Adipose tissue (tissue), 3 donors: ENCODE results near the gene UBXN4. TPM values are rescaled to one million over a fixed set of nuclear protein-coding genes. Genes with fewer than 3 reads are reported as not detected.
"Not testable (repeated sequence)": the region's sequence is repeated elsewhere in the genome, so short reads cannot be mapped to it uniquely, and the experiment has no call there.

Experiments used
- H3K27ac ChIP-seq: one replicate; pipeline ENCODE4 v1.5.1; 2013; ENCODE audit warnings: low read depth, low read length
- WGBS, 3 donors: extraction: QIAGEN DNeasy Blood & Tissue Kit; methylation state at CpG; one replicate each; pipeline ENCODE4 v1.1.7; 2013; 5-methylcytosine and 5-hydroxymethylcytosine counted together
- polyA plus RNA-seq, 3 donors: library from polyadenylated mRNA; stranded (reverse); fragments of 200-250 nt; gene quantifications; one replicate each; pipeline ENCODE4 v1.2.3, GENCODE V29; 2013
- donor health status: healthy with polysubstance abuse.
- donor health status: Bipolar disorder and iron deficiency.
- donor health status: healthy.

Gene UBXN4
- polyA plus RNA-seq: 10 to 100 TPM; 37.6 to 45.3 (median 38.0) TPM

DNA sequence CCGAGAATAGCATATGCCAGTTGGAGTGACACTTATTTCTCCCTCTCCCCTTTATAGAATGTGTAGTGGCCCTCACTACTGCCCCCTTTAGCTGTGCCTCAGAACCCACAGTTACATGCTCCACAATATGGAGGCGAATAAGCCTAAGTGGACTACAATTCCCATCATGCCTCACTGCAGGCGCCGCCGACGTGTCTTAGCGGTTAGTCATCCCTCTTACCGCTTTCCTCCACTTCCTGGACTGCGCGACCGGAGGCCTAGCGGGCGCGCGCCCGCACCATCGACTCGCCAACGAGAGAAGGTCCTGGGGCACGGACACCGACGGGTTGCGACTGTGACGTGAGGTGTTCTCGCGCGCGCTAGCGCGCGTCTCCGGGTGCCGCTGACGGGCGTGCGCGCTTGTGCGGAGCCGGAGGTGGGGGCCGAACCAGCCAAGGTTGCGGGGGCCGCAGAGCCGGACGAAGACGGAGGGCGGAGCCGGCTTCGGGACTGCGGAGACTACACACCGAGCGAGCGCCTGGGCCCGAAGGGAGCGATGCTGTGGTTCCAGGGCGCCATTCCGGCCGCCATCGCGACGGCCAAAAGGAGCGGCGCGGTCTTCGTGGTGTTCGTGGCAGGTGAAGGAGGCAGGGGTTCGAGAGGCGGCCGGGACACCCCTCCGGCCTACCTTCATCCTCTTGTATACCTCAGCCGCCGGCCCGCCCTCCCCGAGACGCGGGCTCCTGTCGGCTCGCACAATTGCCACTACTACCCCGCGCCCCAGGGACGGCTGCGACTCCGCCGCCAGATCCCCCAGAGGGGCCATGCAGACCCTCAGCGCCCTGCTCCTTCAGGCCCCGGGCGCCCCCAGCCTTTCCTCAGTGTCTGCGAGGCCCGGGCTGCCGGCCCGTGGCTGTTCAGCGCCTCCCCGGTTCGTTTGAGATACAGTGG is at the start of gene UBXN4:
UBXN4 (plus strand) TSS at position 461 of the 930 bp plus-strand sequence; CDS start at position 536, 75 bp downstream.
- WGBS, 3 donors: 1% methylated on average over 80 to 93 of the region's 93 CpGs
- peak within 1 kb of the TSS; percentile 98 for H3K27ac ChIP-seq

- WGBS, 3 donors: 69 to 80% (median 79%) methylated on average over 2 of the region's 2 CpGs
- no peak overlapping the region for H3K27ac ChIP-seq
These were observed 46.9 kb upstream of the UBXN4 start for GRCh38 chr2:135694711-135695110.

- WGBS, 3 donors: 94 to 98% (median 98%) methylated on average over 2 of the region's 2 CpGs
- H3K27ac ChIP-seq: no peak overlapping the region
These were observed 42.8 kb upstream of the UBXN4 start for GRCh38 chr2:135698838-135699237.

DNA sequence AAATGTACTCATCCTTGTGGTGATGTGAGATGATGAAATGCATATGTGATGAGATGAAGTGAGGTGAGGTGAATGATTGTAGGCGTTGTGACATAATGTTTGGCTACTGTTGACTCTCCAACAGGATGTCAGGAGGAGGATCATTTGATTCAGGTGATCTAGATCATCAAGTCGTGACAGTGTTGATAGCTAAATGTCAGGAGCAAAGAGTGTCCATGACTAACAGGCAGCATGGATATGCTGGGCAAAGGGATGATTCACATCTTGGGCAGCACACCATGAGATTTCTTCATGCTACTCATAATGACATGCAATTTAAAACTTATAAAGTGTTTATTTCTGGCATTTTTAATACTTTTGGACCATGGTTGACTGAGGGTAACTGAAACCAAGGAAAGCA is 40.2 kb upstream of the UBXN4 start:
- 89 to 96% (median 93%) methylated on average over 2 of the region's 2 CpGs for WGBS, 3 donors
- H3K27ac ChIP-seq: no peak overlapping the region

DNA sequence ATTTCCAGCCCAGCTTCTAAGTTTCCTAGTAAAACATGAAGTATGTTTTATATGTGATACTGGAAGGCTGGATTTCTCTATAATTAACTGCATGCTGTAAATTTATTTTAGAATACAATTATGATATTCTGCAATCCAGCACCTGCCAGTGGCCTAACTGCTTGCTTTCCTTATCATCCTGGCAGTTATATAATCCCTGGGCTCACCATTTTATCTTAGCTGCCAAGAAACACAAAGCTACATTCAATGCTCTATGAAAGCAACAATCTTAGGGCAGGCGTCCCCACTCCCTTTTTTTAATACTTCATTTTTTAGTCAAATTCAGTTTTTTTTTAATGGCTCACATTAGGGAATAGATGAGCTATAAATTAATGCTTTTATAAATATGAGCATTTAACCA is 38.4 kb upstream of the UBXN4 start:
- 23 to 70% (median 52%) methylated on average over 1 of the region's 1 CpG for WGBS, 3 donors
- no peak overlapping the region for H3K27ac ChIP-seq

DNA sequence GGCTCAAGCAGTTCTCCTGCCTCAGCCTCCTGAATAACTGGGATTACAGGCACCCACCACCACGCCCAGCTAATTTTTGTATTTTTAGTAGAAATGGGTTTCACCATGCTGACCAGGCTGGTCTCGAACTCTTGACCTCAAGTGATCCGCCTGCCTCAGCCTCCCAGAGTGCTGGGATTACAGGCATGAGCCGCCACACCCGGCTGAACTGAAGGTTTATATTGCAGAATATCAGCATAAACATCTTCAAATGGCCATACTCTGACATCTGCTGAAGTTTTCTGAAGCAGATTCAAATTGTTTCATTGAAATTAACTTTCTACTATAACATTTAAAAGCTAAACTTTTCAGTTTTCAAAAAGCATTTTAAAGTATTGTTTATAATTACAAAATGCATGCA is 37.6 kb upstream of the UBXN4 start:
- 93 to 98% (median 95%) methylated on average over 5 of the region's 5 CpGs for WGBS, 3 donors
- not testable (repeated sequence) for H3K27ac ChIP-seq

GRCh38 chr2:135708159-135708558 is 33.5 kb upstream of the UBXN4 start:
- 88 to 97% (median 89%) methylated on average over 4 of the region's 4 CpGs for WGBS, 3 donors
- H3K27ac ChIP-seq: no peak overlapping the region

GRCh38 chr2:135709992-135710391 is 31.7 kb upstream of the UBXN4 start:
- no peak overlapping the region for H3K27ac ChIP-seq
- WGBS, 3 donors: 56 to 65% (median 64%) methylated on average over 6 of the region's 6 CpGs

DNA sequence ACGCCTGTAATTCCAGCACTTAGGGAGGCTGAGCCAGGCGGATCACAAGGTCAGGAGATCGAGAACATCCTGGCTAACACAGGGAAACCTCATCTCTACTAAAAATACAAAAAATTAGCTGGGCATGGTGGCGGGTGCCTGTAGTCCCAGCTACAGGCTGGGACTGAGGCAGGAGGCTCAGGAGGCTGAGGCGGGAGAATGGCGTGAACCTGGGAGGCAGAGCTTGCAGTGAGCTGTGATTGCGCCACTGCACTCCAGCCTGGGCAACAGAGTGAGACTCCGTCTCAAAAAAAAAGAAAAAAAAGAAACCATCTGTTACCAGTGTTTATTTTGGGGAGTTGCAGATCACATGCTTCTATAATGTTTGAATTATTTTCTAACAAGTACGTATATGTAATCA is 26.6 kb upstream of the UBXN4 start:
- 93 to 97% (median 97%) methylated on average over 9 of the region's 9 CpGs for WGBS, 3 donors
- H3K27ac ChIP-seq: not testable (repeated sequence)

DNA sequence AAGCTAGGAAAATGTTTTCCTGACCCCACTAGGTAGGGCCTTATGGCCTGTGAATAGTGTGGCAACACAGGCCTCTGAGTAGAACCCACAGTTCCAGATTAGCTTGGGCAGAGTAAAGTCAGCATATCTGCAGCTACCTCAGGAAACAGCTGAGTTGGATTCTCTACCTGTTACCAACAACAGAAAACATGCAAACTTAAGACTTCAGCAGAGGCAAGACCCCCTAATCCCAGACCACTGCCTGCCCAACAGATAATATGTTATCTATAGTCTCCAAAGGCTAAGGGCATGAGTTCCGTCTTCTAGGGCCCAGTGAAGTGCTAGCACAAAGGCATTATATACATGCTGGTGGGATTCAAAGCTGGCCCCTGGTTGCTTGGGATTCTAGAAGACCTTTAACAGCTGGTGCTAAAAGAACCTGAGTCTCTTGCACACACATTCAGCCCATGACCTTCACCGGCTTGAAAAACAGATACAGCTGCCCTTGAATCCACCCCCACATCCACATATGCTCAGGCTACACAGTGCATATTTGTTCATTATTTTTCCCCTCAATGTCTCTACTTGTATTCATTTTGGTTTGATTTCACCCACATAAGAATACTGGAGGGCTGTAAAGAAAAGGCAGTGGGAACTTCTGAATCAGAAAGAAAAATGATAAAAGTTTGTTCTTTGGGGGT is 13.5 kb upstream of the UBXN4 start:
- H3K27ac ChIP-seq: no peak overlapping the region
- 42 to 94% (median 87%) methylated on average over 2 of the region's 2 CpGs for WGBS, 3 donors

DNA sequence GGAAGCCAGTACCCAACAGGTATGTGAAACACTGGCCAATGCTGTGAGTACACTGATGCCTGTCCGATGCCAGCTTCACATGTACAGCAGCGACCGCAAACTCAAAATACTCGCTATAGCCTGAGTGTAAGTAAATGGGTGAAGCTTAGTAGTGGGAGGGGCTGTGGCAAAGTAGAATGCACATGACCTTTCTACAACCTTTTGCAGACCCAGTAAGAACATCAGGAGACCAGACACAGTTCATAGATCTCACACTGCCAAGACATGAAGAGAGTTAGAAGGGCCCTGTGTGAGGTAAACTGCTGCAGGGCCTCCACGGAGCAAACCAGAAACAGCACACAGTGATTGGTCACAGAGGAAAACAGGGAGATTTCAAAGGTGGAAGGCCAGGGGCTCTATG is 9.1 kb upstream of the UBXN4 start:
- H3K27ac ChIP-seq: no peak overlapping the region
- 91 to 96% (median 92%) methylated on average over 5 of the region's 5 CpGs for WGBS, 3 donors

- WGBS, 3 donors: 89 to 93% (median 93%) methylated on average over 2 of the region's 2 CpGs
- no peak overlapping the region for H3K27ac ChIP-seq
These were observed 8.6 kb upstream of the UBXN4 start for GRCh38 chr2:135733045-135733444.

GRCh38 chr2:135736546-135736945 is 5.1 kb upstream of the UBXN4 start:
- 94 to 96% (median 95%) methylated on average over 5 of the region's 5 CpGs for WGBS, 3 donors
- no peak overlapping the region for H3K27ac ChIP-seq

DNA sequence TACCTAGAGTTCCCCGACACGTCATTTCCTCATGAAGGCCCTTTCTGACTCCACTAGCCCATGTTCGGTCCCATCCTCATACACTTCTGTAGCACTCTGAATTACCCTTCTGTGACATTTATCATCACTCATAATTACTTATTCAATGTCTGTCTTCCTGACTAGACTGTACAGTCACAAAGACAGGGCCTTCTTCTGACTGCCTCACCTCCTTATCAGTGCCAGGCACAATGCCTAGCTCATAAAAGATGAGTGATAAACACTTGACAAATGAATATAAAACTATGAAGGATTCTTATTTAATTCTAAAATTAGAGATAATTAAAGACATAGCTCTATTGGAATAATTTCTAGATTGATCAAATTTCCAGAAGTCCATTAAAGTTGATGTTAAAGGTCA is 1.4 kb upstream of the UBXN4 start:
- 95 to 98% (median 96%) methylated on average over 3 of the region's 3 CpGs for WGBS, 3 donors
- H3K27ac ChIP-seq: no peak overlapping the region

DNA sequence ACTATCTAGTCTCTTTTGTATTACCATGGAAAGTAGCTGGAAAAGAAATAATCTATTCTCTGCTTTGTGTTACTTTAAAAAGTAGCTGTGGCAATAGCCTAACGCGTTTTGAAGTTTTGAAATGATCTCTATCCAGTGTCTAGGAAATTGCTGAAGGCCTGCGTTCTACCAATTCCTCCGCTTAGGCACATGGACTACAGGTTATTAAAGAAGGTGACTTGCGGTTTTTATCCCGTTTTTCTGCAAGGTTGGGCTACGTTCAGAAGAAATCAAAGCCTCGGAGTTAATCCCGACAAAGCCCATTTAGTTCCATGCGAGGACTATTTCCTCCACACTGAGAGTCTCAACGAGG is 636 bp upstream of the UBXN4 start:
- H3K27ac ChIP-seq: no peak overlapping the region
- WGBS, 3 donors: 78 to 84% (median 81%) methylated on average over 11 of the region's 11 CpGs

DNA sequence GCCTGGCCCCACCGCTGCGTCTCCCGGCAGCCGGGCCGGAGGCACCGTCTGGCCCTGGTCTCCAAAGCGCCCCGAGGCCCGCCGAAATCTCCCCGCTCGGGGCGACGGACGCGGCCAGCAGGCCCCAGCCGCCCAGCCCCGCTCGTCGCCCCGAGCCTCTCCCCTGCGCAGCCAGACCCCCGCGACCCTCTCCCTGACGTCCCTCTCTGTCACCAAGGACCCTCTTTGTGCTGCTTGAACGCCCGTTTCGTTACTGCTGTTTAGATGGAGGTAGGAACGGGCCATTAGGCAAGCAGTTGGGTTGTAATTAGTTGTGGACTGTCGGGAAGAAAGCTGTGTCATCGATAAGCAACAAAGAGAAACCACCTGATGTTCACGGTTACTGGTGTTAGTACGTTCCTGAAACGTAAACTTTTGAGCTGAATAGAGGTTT is 686 bp downstream of the UBXN4 start:
- WGBS, 3 donors: 0 to 1% (median 0%) methylated on average over 32 to 34 of the region's 34 CpGs

GRCh38 chr2:135743860-135744259 is 2.2 kb downstream of the UBXN4 start:
- no peak overlapping the region for H3K27ac ChIP-seq
- 68 to 91% (median 90%) methylated on average over 1 of the region's 1 CpG for WGBS, 3 donors

More for the DNA sequence above, 686 bp downstream of the UBXN4 start:
- H3K27ac ChIP-seq: peak overlapping the region; percentile 98

DNA sequence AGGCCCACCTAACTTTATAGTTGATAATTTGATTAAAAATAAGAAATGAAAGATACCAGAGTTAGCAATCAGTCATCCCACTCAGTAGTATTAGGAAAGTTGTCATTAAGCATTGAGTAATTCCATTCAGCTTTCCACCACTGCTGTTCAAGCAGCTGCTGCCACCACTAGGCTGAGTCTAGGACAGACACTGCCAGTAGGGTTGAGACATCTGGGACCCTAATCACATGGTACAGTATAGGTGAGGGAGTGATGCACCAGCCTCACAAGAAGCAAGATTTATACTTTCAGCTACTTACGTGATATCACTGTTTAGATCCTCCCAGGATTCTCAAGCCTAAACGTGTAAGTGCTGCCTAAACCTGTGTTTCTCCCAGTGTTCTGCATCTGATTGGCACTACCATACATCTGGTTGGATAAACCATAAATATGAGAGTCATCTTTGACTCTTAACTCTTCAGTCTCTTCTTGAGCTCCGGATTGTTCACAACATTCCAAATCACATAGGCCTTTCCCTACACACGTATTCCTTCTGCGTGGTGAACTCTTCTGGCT is 3.2 kb downstream of the UBXN4 start:
- no peak overlapping the region for H3K27ac ChIP-seq
- WGBS, 3 donors: 68 to 88% (median 86%) methylated on average over 5 of the region's 5 CpGs

- H3K27ac ChIP-seq: no peak overlapping the region
- WGBS, 3 donors: 77 to 81% (median 78%) methylated on average over 4 of the region's 4 CpGs
These were observed 3.9 kb downstream of the UBXN4 start for GRCh38 chr2:135745545-135745944.
